ENCODE data around the gene NUB1.

Gene NUB1

GRCh38 chr7:151383638-151384351, 42.2 kb downstream of the NUB1 start:
- Histone ChIP-seq H3K27me3 (peaks cover 0 to 14% of the 10 kb centered on the region in 2 donors), H3K4me3 (no peak overlapping the region), H3K36me3 (peaks cover 0 to 17% (median 0%) of the 10 kb centered on the region in 3 donors), H3K27ac (no peak overlapping the region), H3K4me1 (peaks cover 0 to 39% (median 29%) of the 10 kb centered on the region in 4 donors), H3K9me3 (no peaks in the 10 kb centered on the region)
- DNase-seq: no peak
- no peak for TF ChIP-seq CTCF (IDR thresholded peaks at IDR 0.05)
- intact Hi-C loops (cut with DNase I; ENCODE audit: low total_unique reads): no loop called here

DNA sequence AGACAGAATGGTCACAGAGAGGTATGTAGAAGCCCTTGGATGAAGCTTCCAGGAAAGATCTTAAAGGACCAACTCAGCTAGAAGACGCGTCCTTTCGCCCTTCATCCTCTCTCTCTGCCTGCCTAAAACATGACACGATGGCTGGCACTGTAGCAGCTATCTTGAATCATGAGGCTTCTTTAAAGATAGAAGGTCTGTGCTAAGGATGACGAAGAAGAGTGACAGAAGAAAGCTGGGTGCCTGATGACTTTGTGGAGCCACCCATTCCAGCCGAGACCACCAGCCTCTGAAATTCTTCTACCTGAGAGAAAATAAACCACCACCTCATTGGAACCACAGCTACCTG, 42.7 kb downstream of the NUB1 start:
- H3K9me3 ChIP-seq: no peaks in the 10 kb centered on the region
- TF ChIP-seq CTCF (IDR thresholded peaks at IDR 0.05): no peak
- no peak overlapping the region for H3K4me3 ChIP-seq
- H3K27me3 ChIP-seq: peaks cover 0 to 14% of the 10 kb centered on the region in 2 donors
- intact Hi-C loops (cut with DNase I; ENCODE audit: low total_unique reads): no loop called here
- DNase-seq: no peak
- peaks cover 0 to 39% (median 29%) of the 10 kb centered on the region in 4 donors for H3K4me1 ChIP-seq
- no peak overlapping the region for H3K27ac ChIP-seq
- peaks cover 0 to 12% (median 0%) of the 10 kb centered on the region in 3 donors for H3K36me3 ChIP-seq

GRCh38 chr7:151384776-151385625, 43.4 kb downstream of the NUB1 start:
- Histone ChIP-seq H3K4me1 (peaks cover 0 to 39% (median 29%) of the 10 kb centered on the region in 4 donors), H3K4me3 (no peak overlapping the region), H3K36me3 (peaks cover 0 to 5% (median 0%) of the 10 kb centered on the region in 3 donors), H3K9me3 (no peaks in the 10 kb centered on the region), H3K27ac (peak overlapping the region; percentile 66 to 67), H3K27me3 (peaks cover 0 to 14% of the 10 kb centered on the region in 2 donors)
- TF ChIP-seq CTCF (IDR thresholded peaks at IDR 0.05): no peak
- no peak for DNase-seq
- intact Hi-C loops (cut with DNase I; ENCODE audit: low total_unique reads): no loop called here

DNA sequence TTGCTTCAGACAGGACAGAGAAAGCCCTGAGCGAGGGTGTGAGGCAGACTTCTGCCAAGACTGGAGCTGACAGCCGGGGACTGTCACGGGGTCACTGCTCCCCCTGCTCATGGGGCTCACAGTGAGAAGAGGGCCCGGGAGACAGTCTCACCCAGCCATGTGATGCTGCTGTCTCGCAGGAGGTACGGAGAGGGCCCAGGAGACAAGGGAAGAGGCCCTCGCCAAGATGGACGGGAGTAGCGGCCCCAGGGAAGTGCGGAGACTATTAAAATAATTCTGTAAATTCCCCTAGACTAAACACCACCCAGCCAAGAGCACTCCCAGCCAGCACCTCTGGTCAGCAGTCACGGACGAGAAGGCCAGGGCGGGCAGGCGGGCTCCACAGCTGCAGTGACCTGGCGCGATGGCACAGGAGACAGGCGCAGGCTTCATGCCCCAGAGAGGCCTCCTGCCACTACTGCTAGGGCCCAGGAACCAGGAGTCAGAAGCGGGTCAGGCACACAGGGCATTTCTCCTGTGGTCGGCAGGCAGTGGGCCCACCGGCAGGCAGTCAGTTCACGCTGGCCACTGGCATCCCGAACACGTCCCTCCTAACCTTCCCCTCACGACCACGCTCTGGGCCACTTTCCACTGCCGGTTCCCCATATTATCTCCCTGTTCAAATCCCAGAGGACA, 44.2 kb downstream of the NUB1 start:
- Histone ChIP-seq H3K36me3 (no peaks in the 10 kb centered on the region), H3K27ac (peak overlapping the region; percentile 66 to 67), H3K4me3 (no peak overlapping the region), H3K27me3 (peaks cover 0 to 14% of the 10 kb centered on the region in 2 donors), H3K4me1 (peaks cover 0 to 37% (median 29%) of the 10 kb centered on the region in 4 donors), H3K9me3 (no peaks in the 10 kb centered on the region)
- TF ChIP-seq CTCF (IDR thresholded peaks at IDR 0.05): no peak
- intact Hi-C loops (cut with DNase I; ENCODE audit: low total_unique reads): no loop called here
- no peak for DNase-seq

DNA sequence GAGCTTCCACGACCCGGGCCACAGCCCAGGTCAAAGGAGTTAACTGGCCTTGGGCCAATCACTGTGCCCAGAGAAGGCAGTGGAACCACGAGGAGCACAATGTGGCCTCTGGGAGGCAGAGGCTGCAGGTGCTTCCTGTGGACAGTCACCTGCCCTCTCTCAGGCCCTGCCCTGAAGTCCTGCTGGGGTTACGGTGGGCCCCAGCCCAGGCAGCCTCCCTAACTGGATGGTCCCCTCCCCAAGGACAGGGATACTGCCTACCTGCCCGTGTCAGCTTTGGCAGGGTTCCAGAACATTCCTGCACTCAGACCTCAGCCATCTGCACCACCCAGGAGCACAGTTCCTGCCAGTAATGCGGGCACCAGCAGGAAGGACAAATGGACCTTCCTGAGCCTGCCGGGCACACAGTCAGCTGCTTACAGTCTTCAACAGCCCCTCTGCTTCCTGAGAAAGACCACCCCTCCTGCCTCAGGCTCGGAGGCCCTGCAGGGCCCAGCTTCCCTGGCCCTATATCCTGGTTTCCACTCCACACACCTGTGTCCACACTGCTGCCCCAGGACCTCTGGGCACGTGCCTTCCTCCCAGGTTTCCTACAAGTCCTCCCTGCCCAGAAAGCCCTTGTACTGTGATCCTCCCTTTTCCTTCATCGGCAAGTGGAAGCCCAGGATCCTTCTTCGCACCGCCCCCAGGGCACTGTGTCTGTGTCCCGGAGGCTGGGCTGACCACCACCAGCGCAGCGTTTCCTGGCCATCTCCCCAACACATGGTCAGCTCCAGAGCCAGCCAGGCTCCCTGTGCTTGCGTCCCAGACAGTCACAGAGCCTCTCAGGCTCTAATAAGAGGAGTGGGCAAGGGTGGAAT, 44.9 kb downstream of the NUB1 start:
- TF ChIP-seq CTCF (IDR thresholded peaks at IDR 0.05): no peak
- Histone ChIP-seq H3K27ac (peak overlapping the region; percentile 66 to 67), H3K4me1 (peaks cover 0 to 30% (median 22%) of the 10 kb centered on the region in 4 donors), H3K9me3 (no peaks in the 10 kb centered on the region), H3K36me3 (no peaks in the 10 kb centered on the region), H3K4me3 (no peak overlapping the region), H3K27me3 (peaks cover 0 to 17% of the 10 kb centered on the region in 2 donors)
- no peak for DNase-seq
- intact Hi-C loops (cut with DNase I; ENCODE audit: low total_unique reads): no loop called here

All from tibial artery (tissue), 4 donors.